Measurements from ENCODE around the gene COL25A1.
"Not testable (repeated sequence)": the region's sequence is repeated elsewhere in the genome, so short reads cannot be mapped to it uniquely, and the experiment has no call there.

COL25A1 gene

DNA sequence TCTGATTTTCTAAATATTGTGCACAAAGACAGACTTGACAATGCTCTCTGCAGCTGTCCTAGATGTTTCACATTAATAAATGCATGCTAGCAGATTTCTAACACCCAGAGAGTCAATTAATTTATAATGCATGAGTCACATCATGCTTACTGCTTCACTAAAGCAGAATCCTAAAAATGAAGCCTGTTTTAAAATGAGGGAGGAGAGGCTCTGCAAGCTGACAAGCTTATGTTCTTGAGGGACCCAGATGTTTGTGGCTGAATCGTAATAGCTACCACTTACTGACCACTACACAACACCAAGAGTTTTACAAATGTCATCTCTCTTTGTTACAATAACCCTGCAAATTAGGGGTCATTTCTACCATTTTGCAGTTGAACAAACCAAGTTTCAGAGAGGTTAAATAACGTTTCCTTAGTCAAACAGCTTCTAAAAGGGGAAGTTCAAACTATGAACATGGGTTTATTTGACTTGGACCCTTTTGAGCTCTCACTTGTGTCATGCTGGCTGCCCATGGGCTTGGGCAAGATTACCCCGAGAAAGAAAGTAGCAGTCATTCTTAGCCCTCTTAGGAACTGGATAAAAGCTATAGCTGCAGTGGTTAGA is 276.9 kb downstream of the COL25A1 start:
- H3K27me3 ChIP-seq (ENCODE audit: insufficient read depth, low read depth, severe bottlenecking), result no peaks in the 10 kb centered on the region
- no peak for DNase-seq
- no peak overlapping the region for H3K27ac ChIP-seq
- no peaks in the 10 kb centered on the region for H3K36me3 ChIP-seq
- TF ChIP-seq, protein P1, sequence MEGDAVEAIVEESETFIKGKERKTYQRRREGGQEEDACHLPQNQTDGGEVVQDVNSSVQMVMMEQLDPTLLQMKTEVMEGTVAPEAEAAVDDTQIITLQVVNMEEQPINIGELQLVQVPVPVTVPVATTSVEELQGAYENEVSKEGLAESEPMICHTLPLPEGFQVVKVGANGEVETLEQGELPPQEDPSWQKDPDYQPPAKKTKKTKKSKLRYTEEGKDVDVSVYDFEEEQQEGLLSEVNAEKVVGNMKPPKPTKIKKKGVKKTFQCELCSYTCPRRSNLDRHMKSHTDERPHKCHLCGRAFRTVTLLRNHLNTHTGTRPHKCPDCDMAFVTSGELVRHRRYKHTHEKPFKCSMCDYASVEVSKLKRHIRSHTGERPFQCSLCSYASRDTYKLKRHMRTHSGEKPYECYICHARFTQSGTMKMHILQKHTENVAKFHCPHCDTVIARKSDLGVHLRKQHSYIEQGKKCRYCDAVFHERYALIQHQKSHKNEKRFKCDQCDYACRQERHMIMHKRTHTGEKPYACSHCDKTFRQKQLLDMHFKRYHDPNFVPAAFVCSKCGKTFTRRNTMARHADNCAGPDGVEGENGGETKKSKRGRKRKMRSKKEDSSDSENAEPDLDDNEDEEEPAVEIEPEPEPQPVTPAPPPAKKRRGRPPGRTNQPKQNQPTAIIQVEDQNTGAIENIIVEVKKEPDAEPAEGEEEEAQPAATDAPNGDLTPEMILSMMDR (IDR thresholded peaks at IDR 0.05; ENCODE audit: low read depth, low read length), result no peak
- H3K4me3 ChIP-seq (ENCODE audit: low read depth, low read length), result no peak overlapping the region
- H3K9me3 ChIP-seq (ENCODE audit: severe bottlenecking), result peaks cover 3% of the 10 kb centered on the region

DNA sequence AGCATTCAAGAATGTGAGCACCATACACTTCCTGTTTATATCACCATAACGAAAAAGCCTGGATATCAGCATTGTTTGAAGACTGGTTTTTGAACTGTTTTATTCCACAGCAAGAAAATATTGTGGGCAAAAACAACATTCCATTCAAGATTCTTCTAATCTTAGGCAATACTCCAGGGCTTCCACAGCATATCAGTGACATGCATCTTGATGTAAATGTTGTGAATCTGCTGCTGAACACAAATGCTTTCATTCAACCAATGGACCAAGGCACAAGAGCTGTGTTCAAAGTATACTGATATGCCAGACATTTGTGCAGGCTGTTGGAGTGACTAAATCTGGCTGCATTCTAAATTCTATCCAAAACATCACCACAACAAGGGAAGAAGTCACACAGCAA is 279.5 kb downstream of the COL25A1 start:
- no peak overlapping the region for H3K27ac ChIP-seq
- H3K27me3 ChIP-seq (ENCODE audit: insufficient read depth, low read depth, severe bottlenecking), result no peaks in the 10 kb centered on the region
- H3K9me3 ChIP-seq (ENCODE audit: severe bottlenecking), result peaks cover 3% of the 10 kb centered on the region
- no peak overlapping the region for H3K4me3 ChIP-seq (ENCODE audit: low read depth, low read length)
- DNase-seq, result no peak
- H3K36me3 ChIP-seq, result no peaks in the 10 kb centered on the region
- TF ChIP-seq, protein P1 (IDR thresholded peaks at IDR 0.05; ENCODE audit: low read depth, low read length), result no peak

DNA sequence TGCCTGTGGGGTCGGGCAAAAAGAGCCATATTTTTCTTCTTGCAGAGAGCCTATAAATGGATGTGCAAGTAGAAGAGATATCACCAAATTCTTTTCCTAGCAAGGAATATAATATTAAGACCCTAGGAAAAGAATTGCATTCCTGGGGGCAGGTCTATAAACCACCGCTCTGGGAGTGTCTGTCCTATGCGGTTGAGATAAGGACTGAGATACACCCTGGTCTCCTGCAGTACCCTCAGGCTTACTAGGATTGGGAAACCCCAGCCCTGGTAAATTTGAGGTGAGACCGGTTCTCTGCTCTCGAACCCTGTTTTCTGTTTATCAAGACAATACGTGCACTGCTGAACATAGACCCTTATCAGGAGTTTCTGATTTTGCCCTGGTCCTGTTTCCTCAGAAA is 280.8 kb downstream of the COL25A1 start:
- H3K27me3 ChIP-seq (ENCODE audit: insufficient read depth, low read depth, severe bottlenecking); DNase-seq; H3K9me3 ChIP-seq (ENCODE audit: severe bottlenecking); H3K36me3 ChIP-seq; H3K4me3 ChIP-seq (ENCODE audit: low read depth, low read length); H3K27ac ChIP-seq: not testable (repeated sequence)

DNA sequence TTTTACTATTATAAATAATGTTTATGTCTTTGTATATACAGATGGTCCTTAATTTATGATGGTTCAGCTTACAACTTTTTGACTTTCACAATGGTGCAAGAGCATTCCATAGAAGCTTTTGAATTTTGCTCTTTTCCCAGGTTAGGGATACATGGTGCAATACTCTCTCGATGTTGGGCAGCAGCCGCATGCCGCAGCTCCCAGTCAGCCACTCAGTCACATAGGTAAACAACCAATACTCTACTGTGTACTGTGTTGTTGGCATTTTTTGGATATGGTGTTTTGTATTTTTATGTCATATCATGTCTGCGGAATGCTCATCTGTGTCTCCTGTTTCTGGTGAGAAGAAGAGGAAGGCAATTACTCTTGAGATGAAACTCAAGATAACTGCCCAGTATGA is 281.6 kb downstream of the COL25A1 start:
- H3K27me3 ChIP-seq (ENCODE audit: insufficient read depth, low read depth, severe bottlenecking), result no peaks in the 10 kb centered on the region
- H3K9me3 ChIP-seq (ENCODE audit: severe bottlenecking), result peaks cover 13% of the 10 kb centered on the region
- H3K36me3 ChIP-seq, result no peaks in the 10 kb centered on the region
- H3K27ac ChIP-seq, result no peak overlapping the region
- no peak for DNase-seq
- no peak overlapping the region for H3K4me3 ChIP-seq (ENCODE audit: low read depth, low read length)
- TF ChIP-seq, protein P1 (IDR thresholded peaks at IDR 0.05; ENCODE audit: low read depth, low read length), result no peak

DNA sequence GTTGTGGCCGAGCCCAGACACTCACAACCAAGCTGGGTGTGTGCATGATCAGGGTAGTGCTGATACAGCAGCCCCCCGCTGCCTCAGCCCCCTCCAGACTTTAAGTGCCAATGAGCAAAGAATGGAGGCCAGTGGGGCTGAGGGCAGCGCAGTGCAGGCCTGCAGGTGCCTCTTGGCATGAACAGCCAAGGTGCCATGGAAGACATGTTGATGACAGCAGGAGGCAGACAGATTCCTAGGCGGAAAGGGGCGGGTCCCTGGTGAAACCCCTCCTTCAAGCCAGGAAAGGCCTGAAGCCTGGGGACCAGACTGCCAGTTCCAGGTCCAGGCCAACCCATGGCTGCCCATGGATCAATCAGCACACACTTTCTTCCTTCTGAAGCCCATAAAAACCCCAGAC is 286.3 kb downstream of the COL25A1 start:
- TF ChIP-seq, protein P1 (IDR thresholded peaks at IDR 0.05; ENCODE audit: low read depth, low read length), result no peak
- no peak for DNase-seq

DNA sequence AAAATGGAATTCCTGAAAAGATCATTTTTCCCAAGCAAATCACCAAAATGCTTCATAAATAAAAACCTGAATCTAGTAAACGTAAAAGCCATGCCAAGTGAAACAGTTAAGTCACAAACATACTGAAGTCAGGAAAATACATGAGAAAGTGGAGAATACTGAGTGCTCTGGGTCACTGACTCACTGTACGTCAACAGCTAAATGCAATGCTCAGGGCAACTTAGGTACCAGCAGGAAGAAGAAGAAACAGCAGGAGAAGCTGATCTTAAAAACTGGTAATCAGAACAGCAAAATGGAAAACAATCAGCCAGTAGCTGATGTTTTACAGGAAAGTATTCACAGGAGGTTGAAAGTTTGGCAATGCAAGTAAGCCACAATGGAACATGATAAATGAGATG is 287.0 kb downstream of the COL25A1 start:
- Histone ChIP-seq H3K4me3 (ENCODE audit: low read depth, low read length) (no peak overlapping the region), H3K27ac (no peak overlapping the region), H3K36me3 (no peaks in the 10 kb centered on the region), H3K27me3 (ENCODE audit: insufficient read depth, low read depth, severe bottlenecking) (no peaks in the 10 kb centered on the region), H3K9me3 (ENCODE audit: severe bottlenecking) (peaks cover 13% of the 10 kb centered on the region)
- no peak for DNase-seq
- TF ChIP-seq, protein P1 (IDR thresholded peaks at IDR 0.05; ENCODE audit: low read depth, low read length), result no peak

More for the DNA sequence above, 286.3 kb downstream of the COL25A1 start:
- Histone ChIP-seq H3K27me3 (ENCODE audit: insufficient read depth, low read depth, severe bottlenecking) (no peaks in the 10 kb centered on the region), H3K4me3 (ENCODE audit: low read depth, low read length) (no peak overlapping the region), H3K27ac (no peak overlapping the region), H3K9me3 (ENCODE audit: severe bottlenecking) (peaks cover 13% of the 10 kb centered on the region), H3K36me3 (no peaks in the 10 kb centered on the region)

Data from WERI-Rb-1 (cell line).